ENCODE results near the gene CCDC33.

The CCDC33 gene

DNA sequence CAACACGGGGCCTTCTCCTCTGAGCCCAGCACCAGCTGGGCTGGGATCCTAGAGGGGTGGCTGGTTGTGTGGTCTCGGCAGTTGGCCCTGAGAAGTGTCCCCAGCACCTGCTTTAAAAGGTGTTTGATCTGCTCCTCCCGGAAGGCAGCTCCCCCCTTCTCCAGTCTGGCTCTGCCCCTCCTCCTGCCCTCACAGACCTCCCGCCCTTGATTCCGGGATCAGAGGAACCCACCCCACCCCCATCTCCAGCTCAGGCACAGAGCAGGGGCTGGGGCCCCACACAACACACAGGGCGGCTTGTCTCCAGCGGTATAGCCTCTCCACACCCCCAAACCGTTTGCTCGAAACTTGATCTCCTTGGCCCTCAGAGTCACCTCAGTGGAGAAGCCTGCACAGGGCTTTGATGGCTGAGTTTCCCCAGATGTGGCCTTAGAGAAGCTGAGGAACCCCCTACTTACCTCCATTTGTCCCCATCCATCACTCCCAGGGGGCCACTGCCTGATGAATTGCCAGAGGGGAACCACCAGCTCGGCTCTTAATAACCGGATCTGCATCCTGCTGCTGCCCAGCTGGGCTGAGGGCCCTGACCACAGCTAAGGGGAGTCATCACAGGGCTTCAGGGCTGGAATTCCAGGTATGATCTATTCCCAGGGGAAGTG lies 27.1 kb upstream of the CCDC33 start:
- DNase-seq: no peak

DNA sequence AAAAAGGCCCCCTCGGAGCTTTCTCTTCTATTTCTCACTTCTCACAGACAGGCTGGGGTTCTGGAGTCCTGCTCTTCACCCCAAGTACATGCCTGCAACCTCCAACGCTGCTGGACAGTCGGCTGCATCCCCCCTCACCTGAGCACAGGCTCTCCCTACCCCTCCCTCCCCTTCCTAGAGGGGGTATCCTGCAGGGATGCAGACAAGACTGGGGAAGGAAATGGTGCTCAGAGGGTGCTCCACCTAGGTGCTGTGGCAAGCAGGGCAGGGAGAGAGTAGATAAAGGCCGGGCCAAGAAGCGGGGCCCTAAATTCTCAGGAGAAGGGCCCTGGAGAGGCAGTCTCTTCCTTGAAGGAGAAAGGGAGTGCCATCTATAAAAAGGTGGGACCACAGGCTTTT lies 26.6 kb upstream of the CCDC33 start:
- no peak for DNase-seq

DNA sequence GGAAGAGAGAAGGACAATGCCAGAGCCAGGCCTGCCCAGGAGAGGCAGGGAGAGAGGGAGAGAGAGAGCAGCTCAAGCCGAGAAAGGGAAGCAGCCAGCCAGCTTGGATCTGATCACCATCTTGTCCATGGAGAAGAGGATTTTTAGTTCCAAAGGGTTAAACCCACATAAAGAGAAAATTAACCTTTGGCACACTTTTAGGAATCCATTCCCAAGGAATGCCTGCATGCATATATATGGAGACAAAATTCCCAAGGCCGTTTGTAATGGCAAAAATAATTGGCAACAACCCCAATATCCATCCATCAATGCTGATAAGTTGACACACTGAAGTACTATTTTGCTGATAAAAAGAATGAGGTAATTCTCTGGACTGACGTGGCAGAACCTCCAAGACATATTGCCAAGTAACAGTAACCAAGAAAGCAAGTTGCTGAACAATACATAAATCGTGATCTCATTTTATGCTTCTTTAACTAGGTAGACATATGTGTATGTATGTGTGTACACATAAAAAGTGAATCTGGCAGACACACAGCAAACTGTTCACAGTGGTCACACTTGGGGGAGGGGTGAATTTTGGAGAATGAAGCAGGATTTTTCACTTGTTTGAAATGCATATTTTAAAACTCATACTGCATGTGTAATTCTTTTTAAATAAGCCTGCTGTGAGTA lies 26.0 kb upstream of the CCDC33 start:
- peak; percentile 51 to 82 for DNase-seq

DNA sequence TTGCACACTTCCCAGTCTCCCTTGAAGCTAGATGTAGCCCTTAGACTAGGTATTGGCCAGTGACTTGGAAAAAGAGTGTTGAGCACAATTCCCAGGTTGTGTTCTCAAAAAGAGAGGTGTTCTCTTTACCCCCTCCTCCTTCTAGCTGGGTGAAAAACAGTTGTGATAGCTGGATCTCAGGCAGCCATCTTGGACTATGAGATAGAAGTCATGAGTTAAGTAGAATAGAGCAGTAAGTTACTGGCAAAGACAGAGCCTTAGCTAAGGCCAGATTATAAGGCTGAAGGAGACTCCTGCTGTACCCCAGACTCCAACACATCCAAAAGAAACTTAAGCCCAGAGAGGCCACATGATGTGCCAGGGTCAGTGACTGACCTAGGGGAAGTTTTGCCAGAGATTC lies 25.4 kb upstream of the CCDC33 start:
- no peak for DNase-seq

DNA sequence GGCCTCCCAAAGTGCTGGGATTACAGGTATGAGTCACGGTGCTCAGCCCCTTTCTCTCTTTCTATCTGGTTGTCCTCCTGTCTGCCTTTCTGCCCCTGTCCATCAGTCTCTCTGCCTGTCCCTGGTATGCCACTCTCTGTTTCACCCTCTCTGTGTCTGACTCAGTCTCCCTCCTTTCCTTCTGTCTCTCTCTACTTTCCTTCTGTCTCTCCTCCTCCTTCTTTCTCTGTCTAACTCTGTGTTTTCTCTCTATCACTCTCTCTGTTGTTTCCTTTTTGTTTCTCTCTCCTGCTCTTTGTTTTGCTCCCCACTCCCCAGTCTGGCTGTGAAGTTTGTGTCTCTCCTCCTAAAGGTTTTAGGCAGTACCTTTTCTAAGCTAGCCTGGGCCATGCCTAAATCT lies 24.5 kb upstream of the CCDC33 start:
- DNase-seq: no peak

DNA sequence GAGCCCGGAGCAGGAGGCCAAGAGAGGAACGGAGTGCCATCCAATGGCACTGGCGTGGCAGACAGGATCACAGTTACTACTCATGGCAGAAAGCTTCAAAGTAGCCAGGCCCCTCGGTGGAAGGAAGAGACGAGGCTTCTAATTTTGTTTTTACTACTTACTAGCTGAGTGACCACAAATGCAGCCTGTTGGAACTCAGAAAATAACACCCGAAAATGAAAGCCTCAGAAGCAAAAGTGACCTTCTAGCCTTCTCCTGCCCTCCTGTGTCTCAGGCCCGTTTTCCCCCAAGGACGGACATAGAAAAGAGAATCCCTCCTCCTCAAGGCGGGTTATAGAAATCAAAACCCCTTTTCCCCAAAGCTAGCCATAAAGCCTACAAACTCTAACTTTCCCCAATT lies 23.6 kb upstream of the CCDC33 start:
- DNase-seq: no peak

DNA sequence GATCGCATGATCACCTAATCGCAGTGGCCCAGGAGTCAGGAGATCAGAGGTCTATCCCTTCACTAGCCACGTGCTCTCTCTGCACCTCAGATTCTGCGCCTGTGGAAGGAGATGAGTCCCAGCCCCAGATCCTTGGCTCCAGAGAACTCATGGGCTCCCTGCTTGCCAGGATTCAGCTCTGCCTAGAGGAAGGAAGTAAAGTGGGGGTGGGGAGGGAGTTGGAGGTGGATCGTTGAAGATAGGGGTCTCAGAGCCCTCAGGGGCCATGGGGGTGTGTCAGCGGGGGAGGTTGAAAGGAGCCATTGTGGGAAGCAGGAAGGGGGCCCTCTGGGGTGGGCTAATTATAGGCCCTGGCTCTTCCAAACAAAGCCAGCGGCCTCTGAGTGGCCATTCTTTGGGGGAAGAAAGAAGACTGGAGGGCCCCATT lies 22.3 kb upstream of the CCDC33 start:
- peak in 1 of 2 experiments; percentile 8 for DNase-seq

DNA sequence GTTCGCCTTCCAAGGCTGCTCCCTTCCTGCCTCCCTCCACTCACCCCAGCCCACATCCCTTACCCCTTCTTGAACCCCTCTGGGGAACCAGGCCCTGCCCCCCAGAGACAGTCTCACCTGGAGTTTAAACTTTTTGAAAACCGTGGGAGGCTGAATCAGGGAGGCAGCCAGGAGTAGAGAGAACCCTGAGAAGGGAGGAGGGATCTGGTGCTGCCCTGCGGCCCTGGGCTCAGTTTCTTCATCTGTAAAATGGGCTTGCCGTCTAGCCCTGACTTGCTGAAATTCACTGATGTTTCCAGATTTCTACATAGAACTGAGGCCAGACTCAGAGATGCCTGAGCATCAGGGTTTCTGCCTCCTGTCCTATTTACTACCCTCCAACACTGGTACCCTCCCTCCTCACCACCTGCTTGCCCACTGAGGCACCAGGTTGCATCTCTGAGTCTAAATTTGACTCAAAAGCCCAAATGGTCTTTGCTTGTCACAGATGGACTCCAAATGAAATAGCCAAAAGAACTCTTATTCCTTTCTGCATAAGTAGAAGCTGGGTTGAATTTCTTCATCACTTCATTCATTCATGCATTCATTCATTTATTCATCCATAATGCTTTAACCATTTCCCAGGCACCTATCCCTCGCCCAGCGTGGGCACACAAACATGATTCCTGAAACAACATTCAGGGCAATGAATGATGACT lies 21.7 kb upstream of the CCDC33 start:
- DNase-seq: no peak

DNA sequence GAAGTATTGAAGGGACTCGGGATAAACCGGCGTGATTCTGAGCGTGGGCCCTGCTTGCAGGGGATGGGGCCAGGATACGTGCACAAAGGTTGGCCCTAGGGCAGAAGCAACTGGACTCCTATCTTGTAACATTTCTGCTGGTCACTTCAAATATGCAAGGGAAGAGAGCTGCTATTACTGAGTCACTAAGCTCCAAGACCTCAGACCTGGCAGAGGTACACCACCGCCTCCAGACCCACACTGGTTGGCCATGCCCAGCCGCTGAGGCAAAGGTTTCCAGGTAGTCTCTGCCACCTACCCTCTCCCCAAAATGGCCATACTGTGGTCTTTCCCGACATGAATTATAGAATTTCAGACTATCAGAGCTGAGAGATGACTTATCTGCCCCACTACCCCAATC lies 20.2 kb upstream of the CCDC33 start:
- DNase-seq: no peak

DNA sequence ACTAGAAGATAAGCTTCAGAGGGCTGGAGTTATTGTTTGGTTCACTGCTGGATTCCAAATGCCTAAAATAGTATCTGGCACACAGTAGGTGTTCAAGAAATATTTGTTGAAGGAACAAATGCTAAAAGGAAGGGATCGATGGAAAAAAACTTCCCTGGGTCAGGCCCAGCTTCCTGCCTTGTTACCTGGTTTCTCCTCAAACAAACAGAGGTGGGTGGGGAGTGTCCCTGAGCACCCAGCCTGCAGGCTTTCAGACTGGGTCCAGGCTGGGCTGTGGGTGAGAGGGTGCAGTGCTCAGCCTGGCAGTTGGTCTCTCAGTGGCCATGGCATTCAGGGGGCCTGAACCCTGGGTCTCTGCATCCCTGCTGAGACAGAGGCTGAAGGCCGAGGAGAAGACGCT lies 19.2 kb upstream of the CCDC33 start:
- DNase-seq: no peak

DNA sequence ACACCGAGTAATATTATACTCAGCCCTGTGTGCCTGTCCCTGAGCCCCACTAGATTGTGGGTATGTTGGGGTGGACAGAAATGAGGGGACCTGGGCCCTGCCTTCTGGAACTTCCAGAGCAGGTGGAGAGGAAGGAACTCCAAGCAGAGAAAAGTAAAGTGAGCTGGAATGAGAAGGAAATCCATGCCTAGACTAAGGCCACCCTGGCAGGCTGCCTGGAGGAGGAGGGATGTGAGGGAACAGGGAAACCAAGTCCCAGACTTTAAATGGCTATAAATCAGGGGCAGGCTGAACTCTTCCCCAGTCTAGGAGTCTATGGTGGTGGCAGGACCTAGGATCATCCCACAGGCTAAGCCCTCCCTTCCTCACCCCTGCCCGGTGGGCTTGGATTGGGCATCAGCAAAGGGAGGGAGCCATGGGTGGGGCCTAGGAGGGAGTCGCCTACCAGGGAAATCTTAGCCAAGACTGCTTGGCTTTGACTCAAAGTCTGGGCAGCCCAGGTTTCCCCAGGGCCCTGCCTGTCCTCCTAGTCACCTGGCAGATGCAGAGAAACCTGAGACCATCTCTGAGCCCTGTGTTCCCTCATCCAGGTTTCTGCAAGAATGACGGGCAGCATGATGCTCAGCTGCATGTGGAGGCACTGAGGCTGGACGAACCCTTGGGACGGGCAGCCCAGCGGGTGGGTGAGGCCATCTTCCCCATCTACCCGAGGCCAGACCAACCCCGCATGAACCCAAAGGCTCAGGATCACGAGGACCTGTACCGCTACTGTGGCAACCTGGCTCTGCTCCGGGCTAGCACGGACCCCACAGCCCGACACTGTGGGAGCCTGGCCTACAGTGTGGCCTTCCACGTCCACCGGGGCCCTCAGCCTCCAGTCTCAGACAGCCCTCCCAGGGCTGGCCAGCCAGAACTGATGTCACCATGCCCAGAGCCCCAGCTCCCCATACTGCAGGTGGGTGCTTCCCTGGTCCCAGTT lies 17.9 kb upstream of the CCDC33 start:
- no peak for DNase-seq

DNA sequence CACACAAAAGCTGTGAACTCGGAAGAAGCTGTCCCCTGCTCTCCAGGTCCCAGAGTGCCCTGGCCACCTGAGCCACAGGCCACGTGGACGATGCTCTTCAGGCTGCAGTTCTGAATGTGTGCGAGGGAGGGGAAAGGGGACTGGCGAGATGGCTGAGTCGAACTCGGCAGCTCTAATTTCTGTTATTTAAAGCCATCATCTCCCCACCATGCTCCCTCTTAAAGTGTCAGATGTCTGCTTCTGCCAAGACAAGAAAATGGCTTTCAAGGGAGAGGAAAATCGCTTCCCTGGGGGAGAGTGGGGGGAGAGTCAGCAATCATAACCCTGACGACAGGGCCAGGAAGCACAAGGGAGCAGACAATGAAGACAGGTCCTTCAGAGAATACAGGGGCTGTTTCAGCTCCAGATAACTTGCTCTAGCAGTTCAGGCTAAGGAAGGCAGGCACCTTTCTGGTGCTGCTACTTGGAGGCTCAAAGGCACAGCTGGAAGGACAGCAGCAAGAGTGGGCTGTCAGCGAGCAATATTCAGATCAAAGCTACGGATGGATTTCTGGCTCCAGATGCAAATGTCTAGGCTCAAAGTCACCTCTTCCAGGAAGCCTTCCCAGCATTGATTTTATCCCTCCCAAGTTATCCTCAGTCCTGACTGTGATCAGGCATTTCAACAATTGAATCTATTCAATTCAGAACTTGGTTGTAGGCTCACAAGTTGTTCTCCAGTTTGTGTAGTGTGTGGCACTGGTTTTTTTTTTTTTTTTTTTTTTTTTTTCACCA lies 15.5 kb upstream of the CCDC33 start:
- no peak for DNase-seq

DNA sequence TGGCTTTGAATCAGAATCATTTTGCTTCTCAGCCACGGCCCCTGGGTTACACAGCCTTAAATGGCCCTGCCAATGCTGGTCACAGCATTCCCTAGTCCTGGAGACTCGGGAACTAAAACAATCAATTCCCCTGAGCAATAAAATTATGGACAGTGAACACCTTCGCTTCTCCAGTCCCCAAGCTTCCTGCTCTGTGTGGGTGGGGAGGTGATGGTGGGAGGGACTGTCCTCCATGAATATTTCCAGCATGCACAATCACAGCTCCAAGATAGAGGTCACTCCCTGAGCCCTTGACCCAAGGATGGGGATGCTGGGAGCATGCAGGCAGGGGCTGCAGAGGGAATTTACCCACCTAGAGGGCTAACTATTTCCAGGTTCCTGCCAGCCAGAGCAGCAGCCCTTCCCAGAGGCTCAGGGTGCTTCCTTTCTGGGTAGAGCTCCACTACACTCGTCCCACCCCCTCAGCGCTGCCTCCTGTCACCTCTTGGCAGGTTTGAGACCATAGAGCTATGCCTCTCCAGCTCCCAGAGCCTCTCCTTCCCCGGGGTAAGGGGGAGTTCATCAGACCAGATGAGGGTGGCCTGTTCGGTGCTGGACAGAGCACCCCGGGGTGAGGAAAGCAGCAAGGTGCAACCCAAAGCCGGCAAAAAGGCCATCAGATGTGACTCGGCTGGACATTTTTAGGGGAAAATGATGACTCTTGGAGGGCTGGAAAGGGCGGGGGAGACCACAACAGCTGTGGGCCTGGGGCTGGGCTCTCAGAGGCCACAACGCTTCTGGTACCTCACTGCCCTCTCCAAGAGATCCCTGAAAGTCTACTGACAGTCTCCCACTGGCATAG lies 14.5 kb upstream of the CCDC33 start:
- no peak for DNase-seq

DNA sequence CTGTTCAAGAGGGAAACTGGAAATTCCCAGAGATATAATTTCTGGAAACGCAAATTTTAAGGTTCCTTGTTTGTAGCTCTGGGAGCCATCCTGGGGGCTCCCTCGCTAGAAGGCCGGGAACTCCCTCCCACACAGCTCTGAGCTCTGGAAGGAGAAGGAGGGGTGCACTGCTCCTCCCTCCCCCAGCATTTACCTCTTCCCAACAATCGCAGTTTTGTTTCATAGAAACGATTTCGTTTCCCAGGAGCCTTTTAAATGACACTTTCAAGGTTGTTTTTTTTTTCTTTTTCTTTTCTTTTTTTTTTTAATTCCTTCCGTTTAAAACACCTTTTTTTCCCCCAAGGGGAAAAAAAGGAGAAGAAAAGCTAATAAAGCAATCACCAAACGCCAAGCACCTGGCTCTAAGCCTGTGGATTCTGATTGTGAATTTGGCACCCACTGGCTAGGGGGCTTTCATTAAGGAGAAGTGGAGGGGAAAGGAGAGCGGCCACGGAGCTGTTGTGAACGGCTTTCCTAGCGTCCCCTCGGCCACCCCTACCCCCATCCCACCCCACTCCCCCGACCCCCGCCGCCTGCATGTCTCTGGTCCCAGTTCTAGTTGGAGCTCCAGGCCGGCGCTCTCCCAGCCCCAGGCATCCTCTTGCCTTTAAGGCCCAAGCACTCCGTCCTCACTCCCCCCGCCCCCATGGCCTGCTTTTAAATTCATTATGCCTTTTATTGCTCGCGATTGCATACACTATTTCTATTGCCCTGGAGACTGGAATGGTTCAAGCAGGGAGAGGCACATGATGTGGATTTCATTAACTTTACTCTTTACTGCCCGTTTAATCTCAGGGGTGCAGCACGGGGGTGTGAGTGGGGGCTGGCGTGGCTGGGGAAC lies 13.6 kb upstream of the CCDC33 start:
- peak in 1 of 2 experiments; percentile 33 for DNase-seq

DNA sequence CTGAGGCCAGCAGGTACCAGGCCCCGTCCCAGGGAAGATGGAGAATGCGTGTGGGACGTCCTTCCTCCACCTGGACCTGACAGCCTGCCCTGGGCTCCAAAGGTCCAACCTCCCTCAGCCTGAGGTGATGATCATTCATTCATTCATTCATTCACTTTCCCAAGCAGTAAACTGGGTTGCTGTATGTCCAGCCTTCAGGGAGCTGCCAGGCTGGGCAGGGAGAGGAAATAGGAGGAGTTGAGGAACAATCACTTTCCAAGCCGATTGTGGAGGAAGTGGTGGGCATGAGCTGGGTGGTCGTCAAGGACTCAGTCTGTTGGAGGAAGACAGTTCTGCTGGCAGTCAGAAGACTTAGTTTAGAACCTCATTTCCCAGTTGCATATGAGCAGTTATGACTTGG lies 10.2 kb upstream of the CCDC33 start:
- DNase-seq: no peak

DNA sequence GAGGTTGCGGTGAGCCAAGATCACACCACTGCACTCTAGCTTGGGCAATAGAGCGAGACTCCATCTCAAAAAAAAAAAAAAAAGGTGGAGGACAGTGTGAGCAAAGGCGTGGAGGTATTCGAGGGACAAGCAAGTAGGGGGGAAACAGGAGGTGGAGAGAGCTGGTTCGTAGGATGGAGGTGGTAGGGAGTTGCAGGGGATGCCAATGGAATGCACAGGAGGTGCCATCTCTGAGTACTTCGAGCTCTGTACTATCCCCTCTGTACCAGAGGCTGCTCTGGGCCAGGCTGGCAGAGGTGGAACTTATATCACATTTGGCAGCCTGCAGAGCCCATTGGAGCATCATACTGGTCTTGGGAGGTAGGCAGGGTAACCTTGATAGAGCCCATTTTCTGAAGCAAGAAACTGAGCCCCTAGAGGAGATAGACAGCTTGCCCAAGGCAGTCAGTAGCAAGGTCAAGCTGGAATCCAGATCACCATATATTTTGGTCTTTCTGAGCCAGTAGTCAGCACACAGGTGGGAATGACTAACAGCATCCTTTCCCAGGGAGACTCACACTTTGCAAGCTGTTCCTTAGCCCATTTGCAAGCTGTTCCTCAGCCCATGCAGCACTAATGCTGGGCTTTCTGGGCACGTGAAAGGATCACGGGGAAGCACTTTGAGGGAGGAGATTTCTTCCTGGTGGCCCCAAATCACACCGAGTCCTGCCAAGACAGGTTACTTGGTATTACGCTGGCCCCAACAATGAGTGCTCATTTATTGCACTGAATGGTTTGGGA lies 9.2 kb upstream of the CCDC33 start:
- peak; percentile 34 to 80 for DNase-seq

DNA sequence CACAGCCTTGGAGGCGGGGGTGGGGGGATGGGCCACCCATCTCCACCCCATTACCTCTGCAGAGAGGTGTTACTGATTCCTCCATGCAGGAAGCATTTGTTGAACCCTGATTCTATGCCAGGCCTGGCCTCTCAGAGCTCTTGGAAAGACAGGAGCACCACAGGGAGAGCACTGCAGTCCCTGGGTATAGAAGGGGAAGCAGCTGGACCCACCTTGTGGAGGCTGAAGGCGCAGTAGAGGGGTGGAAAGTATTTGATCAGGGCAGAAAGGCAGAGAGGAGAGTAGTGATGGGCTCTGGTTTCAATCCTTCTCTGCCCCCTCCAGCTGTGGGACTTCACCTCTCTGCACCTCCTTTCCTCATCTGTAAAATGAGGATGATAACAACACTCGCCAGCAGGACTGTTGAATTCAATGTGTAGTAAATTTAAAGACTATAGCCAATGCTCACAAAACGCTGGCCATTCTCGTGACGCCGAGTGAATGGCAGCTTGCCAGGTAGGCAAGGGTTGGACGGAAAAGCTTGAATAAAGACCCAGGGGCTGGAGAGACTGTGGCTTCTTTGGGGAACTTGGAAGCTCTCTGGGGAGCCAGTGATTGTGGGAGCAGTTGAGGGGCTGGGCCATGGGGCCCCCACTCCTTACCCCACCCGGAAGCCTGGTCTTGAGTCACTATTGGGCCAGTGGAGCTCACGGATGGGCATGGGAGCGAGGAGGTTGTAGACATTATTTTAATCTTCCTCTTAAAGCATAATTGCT lies 8.0 kb upstream of the CCDC33 start:
- DNase-seq: peak; percentile 39 to 70

DNA sequence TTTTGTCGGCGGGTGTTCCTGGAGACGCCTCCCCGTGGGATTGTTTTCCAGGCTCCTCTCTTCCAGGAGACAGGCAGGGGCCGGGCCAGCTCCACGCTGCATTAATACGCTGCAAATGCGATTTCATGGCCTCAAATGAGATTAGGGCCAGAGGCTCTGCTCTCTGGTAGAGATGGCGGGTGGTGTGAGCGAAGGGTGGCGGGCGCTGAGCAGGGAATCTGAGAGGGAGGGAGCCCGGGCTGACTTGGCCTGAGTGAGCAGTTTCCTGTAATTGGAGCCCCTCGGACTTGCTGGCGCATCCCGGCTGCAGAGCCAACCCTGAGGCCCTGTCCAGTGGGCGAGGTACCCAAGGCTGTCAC lies 7.4 kb upstream of the CCDC33 start:
- DNase-seq: peak; percentile 9 to 20

DNA sequence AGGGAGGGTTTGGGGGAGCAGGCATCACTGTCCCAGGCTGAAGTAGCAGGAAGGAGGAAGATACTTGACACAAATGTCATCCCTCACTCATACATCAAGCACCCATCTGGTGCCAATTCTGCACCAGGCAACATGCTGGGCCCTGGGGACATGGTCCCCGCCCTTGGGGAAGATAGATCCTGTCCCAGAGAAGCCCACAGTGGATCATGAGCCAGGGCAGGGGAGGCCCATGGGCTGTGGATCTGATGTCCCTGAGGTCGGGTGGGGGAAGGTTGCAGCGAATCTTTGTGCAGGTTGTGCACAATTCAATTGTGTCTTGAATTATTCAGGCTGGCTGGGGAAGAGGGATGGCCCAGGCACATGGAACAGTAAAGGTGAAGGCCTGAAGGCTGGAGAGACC lies 6.4 kb upstream of the CCDC33 start:
- DNase-seq: no peak

All from NCI-H446 (cell line).